Ascending aorta (tissue), 2 donors: ENCODE results near the gene TSPYL1. TPM values are rescaled to one million over a fixed set of nuclear protein-coding genes. Genes with fewer than 3 reads are reported as not detected.
"Not testable (repeated sequence)": the region's sequence is repeated elsewhere in the genome, so short reads cannot be mapped to it uniquely, and the experiment has no call there.

Experiments
- DNase-seq, 2 donors: peaks; one replicate each; pipeline ENCODE4 v3.0.0-alpha.2; 2019; ENCODE audit warnings: low spot score in 2 of 2
- H3K27ac ChIP-seq, 2 donors: fragments of 200-600 bp; sonication (generic); one replicate each; pipeline ENCODE4 v1.5.1; 2016 to 2017; ENCODE audit warnings: mild to moderate bottlenecking in 1 of 2
- H3K27me3 ChIP-seq: fragments of 200-600 bp; sonication (generic); one replicate; pipeline ENCODE4 v1.5.1; 2017
- H3K36me3 ChIP-seq, 2 donors: fragments of 200-600 bp; sonication (generic); one replicate each; pipeline ENCODE4 v1.5.1; 2016
- H3K4me1 ChIP-seq, 2 donors: fragments of 200-600 bp; sonication (generic); one replicate each; pipeline ENCODE4 v1.5.1; 2016 to 2017; ENCODE audit warnings: mild to moderate bottlenecking in 1 of 2
- H3K4me3 ChIP-seq, 2 donors: fragments of 200-600 bp; sonication (generic); one replicate each; pipeline ENCODE4 v1.5.1; 2016 to 2017; ENCODE audit warnings: mild to moderate bottlenecking in 1 of 2
- H3K9me3 ChIP-seq, 2 donors: fragments of 200-600 bp; sonication (generic); one replicate each; pipeline ENCODE4 v1.5.1; 2016
- intact Hi-C: fragments of 100-400 bp; cut with DNase I; formaldehyde crosslinking; loops from one replicate; pipeline ENCODE4 v1.15.1; 2023
- total RNA-seq: library from RNA; depleted of rRNA; stranded (reverse); fragments of >200 nt; gene quantifications from one replicate; pipeline ENCODE4 v1.1.0, GENCODE V29; 2016
- TF ChIP-seq, protein P1 (sequence below), 3 experiments: fragments of 200-600 bp in 2 of 3; fragments of 450-650 bp in 1 of 3; sonication (generic) in 2 of 3; IDR thresholded peaks; one replicate each; pipeline ENCODE4 v1.5.1; 2016 to 2019; ENCODE audit warnings: antibody characterized with exemption in 3 of 3, mild to moderate bottlenecking in 1 of 3, moderate library complexity in 1 of 3

TSPYL1 gene
- total RNA-seq, 1 donor from 2014 or later = 36.6 TPM

- TF ChIP-seq, protein P1, sequence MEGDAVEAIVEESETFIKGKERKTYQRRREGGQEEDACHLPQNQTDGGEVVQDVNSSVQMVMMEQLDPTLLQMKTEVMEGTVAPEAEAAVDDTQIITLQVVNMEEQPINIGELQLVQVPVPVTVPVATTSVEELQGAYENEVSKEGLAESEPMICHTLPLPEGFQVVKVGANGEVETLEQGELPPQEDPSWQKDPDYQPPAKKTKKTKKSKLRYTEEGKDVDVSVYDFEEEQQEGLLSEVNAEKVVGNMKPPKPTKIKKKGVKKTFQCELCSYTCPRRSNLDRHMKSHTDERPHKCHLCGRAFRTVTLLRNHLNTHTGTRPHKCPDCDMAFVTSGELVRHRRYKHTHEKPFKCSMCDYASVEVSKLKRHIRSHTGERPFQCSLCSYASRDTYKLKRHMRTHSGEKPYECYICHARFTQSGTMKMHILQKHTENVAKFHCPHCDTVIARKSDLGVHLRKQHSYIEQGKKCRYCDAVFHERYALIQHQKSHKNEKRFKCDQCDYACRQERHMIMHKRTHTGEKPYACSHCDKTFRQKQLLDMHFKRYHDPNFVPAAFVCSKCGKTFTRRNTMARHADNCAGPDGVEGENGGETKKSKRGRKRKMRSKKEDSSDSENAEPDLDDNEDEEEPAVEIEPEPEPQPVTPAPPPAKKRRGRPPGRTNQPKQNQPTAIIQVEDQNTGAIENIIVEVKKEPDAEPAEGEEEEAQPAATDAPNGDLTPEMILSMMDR (IDR thresholded peaks at IDR 0.05) = no peak
- Histone ChIP-seq H3K4me3 (no peak overlapping the region), H3K4me1 (no peaks in the 10 kb centered on the region), H3K27ac (no peak overlapping the region), H3K27me3 (no peaks in the 10 kb centered on the region), H3K9me3 (no peaks in the 10 kb centered on the region), H3K36me3 (no peaks in the 10 kb centered on the region)
- intact Hi-C loops = loop anchor here (1.0 to 2.0 kb wide), 2 partner anchors 84 to 245 kb away; partner anchors contain the start of gene DSE
- no peak for DNase-seq
Observed at GRCh38 chr6:116286773-116287358, 7.1 kb upstream of the TSPYL1 start.

GRCh38 chr6:116284984-116285383, 5.3 kb upstream of the TSPYL1 start:
- H3K27me3 ChIP-seq, H3K4me3 ChIP-seq, H3K36me3 ChIP-seq, H3K27ac ChIP-seq, H3K9me3 ChIP-seq, DNase-seq, H3K4me1 ChIP-seq: not testable (repeated sequence)
- intact Hi-C loops = loop anchor here (5.0 kb wide), 1 partner anchor 162 kb away; no protein-coding TSS in a partner anchor

DNA sequence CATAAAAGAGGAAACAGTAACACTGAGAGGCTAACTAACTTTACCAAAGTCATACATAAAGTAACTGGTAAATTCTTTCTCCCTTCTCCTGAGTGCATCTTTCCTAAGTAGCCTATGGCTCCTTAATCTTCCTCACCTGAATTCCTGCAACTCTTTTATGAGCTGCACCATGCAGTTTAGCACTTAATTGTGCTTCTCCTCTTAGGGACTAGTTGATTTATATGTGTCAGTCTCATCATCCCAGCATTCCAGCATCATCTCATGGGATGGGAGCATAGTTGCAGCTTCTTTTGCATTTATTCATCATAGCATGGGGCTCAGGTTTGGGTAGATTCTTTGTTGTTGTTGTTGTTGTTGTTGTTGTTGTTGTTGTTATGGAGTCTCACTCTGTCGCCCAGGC, 3.5 kb upstream of the TSPYL1 start:
- Histone ChIP-seq H3K4me3 (no peak overlapping the region), H3K27me3 (no peaks in the 10 kb centered on the region), H3K4me1 (peaks cover 0 to 10% of the 10 kb centered on the region in 2 donors), H3K27ac (no peak overlapping the region), H3K36me3 (peaks cover 0 to 3% of the 10 kb centered on the region in 2 donors), H3K9me3 (no peaks in the 10 kb centered on the region)
- intact Hi-C loops = loop anchor here (5.0 kb wide), 1 partner anchor 164 kb away; no protein-coding TSS in a partner anchor
- TF ChIP-seq, protein P1 (IDR thresholded peaks at IDR 0.05) = no peak
- no peak for DNase-seq

GRCh38 chr6:116282698-116283097, 3.0 kb upstream of the TSPYL1 start:
- H3K4me1 ChIP-seq = peaks cover 4 to 15% of the 10 kb centered on the region in 2 donors
- no peak overlapping the region for H3K27ac ChIP-seq
- H3K4me3 ChIP-seq = no peak overlapping the region
- no peak for DNase-seq
- TF ChIP-seq, protein P1 (IDR thresholded peaks at IDR 0.05) = no peak
- no peaks in the 10 kb centered on the region for H3K9me3 ChIP-seq
- H3K36me3 ChIP-seq = peaks cover 0 to 8% of the 10 kb centered on the region in 2 donors
- H3K27me3 ChIP-seq = no peaks in the 10 kb centered on the region
- intact Hi-C loops = loop anchor here (5.0 kb wide), 1 partner anchor 165 kb away; no protein-coding TSS in a partner anchor

DNA sequence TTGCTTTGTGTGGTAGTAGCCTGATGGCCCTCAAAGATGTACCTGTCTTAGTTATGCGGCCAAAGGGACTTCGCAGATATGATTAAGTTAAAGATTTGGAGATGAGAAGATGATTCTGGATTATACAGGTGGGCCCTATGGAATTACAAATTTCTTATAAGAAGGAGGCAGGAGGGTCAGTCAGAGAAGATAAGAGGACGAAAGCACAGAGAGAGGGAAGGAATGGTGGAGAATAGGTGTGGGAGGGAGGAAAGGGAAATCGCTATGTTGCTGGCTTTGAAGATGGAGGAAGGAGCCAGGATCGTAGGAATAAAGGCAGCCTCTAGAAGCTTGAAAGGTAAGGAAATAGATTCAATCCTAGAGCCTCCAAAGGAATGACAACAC, 1.2 kb upstream of the TSPYL1 start:
- Histone ChIP-seq H3K27ac (peak overlapping the region in 1 of 2 donors; percentile 99), H3K36me3 (peaks cover 0 to 11% of the 10 kb centered on the region in 2 donors), H3K9me3 (no peaks in the 10 kb centered on the region), H3K4me3 (peak overlapping the region in 1 of 2 donors; percentile 95), H3K4me1 (peaks cover 4 to 27% of the 10 kb centered on the region in 2 donors), H3K27me3 (no peaks in the 10 kb centered on the region)
- TF ChIP-seq, protein P1 (IDR thresholded peaks at IDR 0.05) = no peak
- no peak for DNase-seq
- intact Hi-C loops = loop anchor here (2.0 to 5.0 kb wide), 2 partner anchors 166 to 232 kb away; no protein-coding TSS in a partner anchor

GRCh38 chr6:116280161-116280932, 617 bp upstream of the TSPYL1 start:
- H3K27me3 ChIP-seq = no peaks in the 10 kb centered on the region
- H3K4me1 ChIP-seq = peaks cover 4 to 31% of the 10 kb centered on the region in 2 donors
- no peaks in the 10 kb centered on the region for H3K9me3 ChIP-seq
- TF ChIP-seq, protein P1 (IDR thresholded peaks at IDR 0.05) = no peak
- H3K4me3 ChIP-seq = peak overlapping the region; percentile 93 to 95
- intact Hi-C loops = loop anchor here (2.0 to 5.0 kb wide), 2 partner anchors 167 to 232 kb away; no protein-coding TSS in a partner anchor
- peaks cover 0 to 11% of the 10 kb centered on the region in 2 donors for H3K36me3 ChIP-seq
- H3K27ac ChIP-seq = peak overlapping the region; percentile 99 to 100
- DNase-seq = no peak
